Astrocyte (in vitro differentiated cells and primary cell): Measurements from ENCODE around the gene PDCL3. TPM values are rescaled to one million over a fixed set of nuclear protein-coding genes. Genes with fewer than 3 reads are reported as not detected.

ENCODE experiments used
- DNase-seq: peaks from one replicate; pipeline ENCODE4 v3.0.0-alpha.2; 2010; ENCODE audit warnings: low read depth
- FAIRE-seq: peaks from 2 replicates; lab custom pipeline; 2011; peaks lifted over from hg19 to GRCh38; lab: Jason Lieb, UNC
- H2AFZ ChIP-seq: 2 replicates; pipeline ENCODE4 v1.6.0; 2012; ENCODE audit warnings: low read depth, low read length, inconsistent platforms
- H3K27ac ChIP-seq: 2 replicates; pipeline ENCODE4 v1.5.1; 2011; ENCODE audit warnings: low read depth, low read length, inconsistent platforms
- H3K27me3 ChIP-seq: 2 replicates; pipeline ENCODE4 v1.6.0; 2011; ENCODE audit warnings: low read length, inconsistent platforms; ENCODE audit not compliant: insufficient read depth
- H3K36me3 ChIP-seq: 2 replicates; pipeline ENCODE4 v1.5.1; 2011; ENCODE audit warnings: low read length, inconsistent platforms; ENCODE audit not compliant: insufficient read depth
- H3K4me1 ChIP-seq: 2 replicates; pipeline ENCODE4 v1.5.1; 2011; ENCODE audit warnings: low read length, inconsistent platforms; ENCODE audit not compliant: insufficient read depth
- H3K4me2 ChIP-seq: 2 replicates; pipeline ENCODE4 v1.6.0; 2012; ENCODE audit warnings: low read length, inconsistent platforms
- H3K4me3 ChIP-seq: 2 replicates; pipeline ENCODE4 v1.5.1; 2011; ENCODE audit warnings: low read depth, mild to moderate bottlenecking, low read length, inconsistent platforms; ENCODE audit not compliant: insufficient read depth
- H3K79me2 ChIP-seq: 2 replicates; pipeline ENCODE4 v1.6.0; 2012; ENCODE audit warnings: mild to moderate bottlenecking, low read length, inconsistent platforms; ENCODE audit not compliant: insufficient read depth
- H3K9ac ChIP-seq: 2 replicates; pipeline ENCODE4 v1.6.0; 2012; ENCODE audit warnings: mild to moderate bottlenecking, low read length, inconsistent platforms
- H3K9me3 ChIP-seq: 2 replicates; pipeline ENCODE4 v1.5.1; 2012; ENCODE audit warnings: low read depth, mild to moderate bottlenecking, low read length, inconsistent platforms; ENCODE audit not compliant: insufficient read depth
- H4K20me1 ChIP-seq: 2 replicates; pipeline ENCODE4 v1.6.0; 2012; ENCODE audit warnings: low read length, inconsistent platforms; ENCODE audit not compliant: insufficient read depth
- H3K27ac Mint-ChIP-seq: one replicate; pipeline ENCODE4 v1.8.0; 2021; ENCODE audit warnings: mild to moderate bottlenecking, mixed read lengths; ENCODE audit not compliant: unreplicated experiment
- H3K27me3 Mint-ChIP-seq: one replicate; pipeline ENCODE4 v1.8.0; 2021; ENCODE audit warnings: low read depth, mixed read lengths; ENCODE audit not compliant: unreplicated experiment
- H3K36me3 Mint-ChIP-seq: one replicate; pipeline ENCODE4 v1.8.0; 2021; ENCODE audit warnings: low read depth, mixed read lengths; ENCODE audit not compliant: unreplicated experiment
- H3K4me1 Mint-ChIP-seq: one replicate; pipeline ENCODE4 v1.8.0; 2021; ENCODE audit warnings: low read depth, mixed read lengths; ENCODE audit not compliant: unreplicated experiment
- H3K4me3 Mint-ChIP-seq: one replicate; pipeline ENCODE4 v1.8.0; 2021; ENCODE audit warnings: mild to moderate bottlenecking, moderate library complexity, mixed read lengths; ENCODE audit not compliant: unreplicated experiment
- H3K9me3 Mint-ChIP-seq: one replicate; pipeline ENCODE4 v1.8.0; 2021; ENCODE audit warnings: mild to moderate bottlenecking, mixed read lengths; ENCODE audit not compliant: unreplicated experiment
- CTCF ChIP-seq: IDR thresholded peaks from 2 replicates; pipeline ENCODE4 v1.5.1; 2011; ENCODE audit warnings: low read depth, mild to moderate bottlenecking, inconsistent platforms, low read length, moderate library complexity; ENCODE audit not compliant: insufficient read depth
- EZH2 ChIP-seq: IDR thresholded peaks from 2 replicates; pipeline ENCODE4 v1.6.1; 2012; ENCODE audit warnings: mild to moderate bottlenecking, low read length, inconsistent platforms; ENCODE audit not compliant: insufficient read depth
- total RNA-seq: library from RNA; stranded (reverse); gene quantifications from 2 replicates; pipeline ENCODE4 v1.2.1, GENCODE V29; 2021

Gene PDCL3
- total RNA-seq, 1 donor from 2014 or later = 35.5 TPM

DNA sequence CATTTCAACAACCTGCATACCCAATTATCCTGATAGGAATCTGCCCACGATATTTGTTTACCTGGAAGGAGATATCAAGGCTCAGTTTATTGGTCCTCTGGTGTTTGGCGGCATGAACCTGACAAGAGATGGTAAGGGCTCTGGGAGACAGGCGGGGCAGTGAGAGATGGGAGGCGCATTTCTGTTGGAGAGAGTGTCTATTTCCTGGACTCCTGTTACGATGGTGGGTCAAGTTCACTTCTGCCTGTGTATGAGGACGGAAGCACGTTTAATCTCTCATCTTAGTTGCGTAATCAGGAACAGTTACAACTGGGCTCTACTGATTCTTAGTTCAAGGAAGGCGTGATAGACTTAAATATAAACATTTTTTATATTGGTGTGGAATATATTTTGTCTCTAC lies 8.9 kb downstream of the PDCL3 start:
- H3K9ac ChIP-seq = no peak overlapping the region
- H3K9me3 ChIP-seq = no peaks in the 10 kb centered on the region
- no peak overlapping the region for H3K27ac Mint-ChIP-seq
- H3K36me3 ChIP-seq = peaks cover 17% of the 10 kb centered on the region
- H3K27me3 Mint-ChIP-seq = no peaks in the 10 kb centered on the region
- H3K9me3 Mint-ChIP-seq = no peaks in the 10 kb centered on the region
- H3K4me1 ChIP-seq = no peaks in the 10 kb centered on the region
- no peaks in the 10 kb centered on the region for H3K4me1 Mint-ChIP-seq
- no peak for DNase-seq
- TF ChIP-seq CTCF (no peak), EZH2 (no peak)
- H4K20me1 ChIP-seq = no peaks in the 10 kb centered on the region
- no peak overlapping the region for H3K4me3 ChIP-seq
- H3K79me2 ChIP-seq = no peaks in the 10 kb centered on the region
- H3K27me3 ChIP-seq = no peaks in the 10 kb centered on the region
- no peak overlapping the region for H3K4me3 Mint-ChIP-seq
- peaks cover 4% of the 10 kb centered on the region for H3K36me3 Mint-ChIP-seq
- FAIRE-seq = no peak
- no peak overlapping the region for H3K27ac ChIP-seq
- H3K4me2 ChIP-seq = no peak overlapping the region
- no peak overlapping the region for H2AFZ ChIP-seq

DNA sequence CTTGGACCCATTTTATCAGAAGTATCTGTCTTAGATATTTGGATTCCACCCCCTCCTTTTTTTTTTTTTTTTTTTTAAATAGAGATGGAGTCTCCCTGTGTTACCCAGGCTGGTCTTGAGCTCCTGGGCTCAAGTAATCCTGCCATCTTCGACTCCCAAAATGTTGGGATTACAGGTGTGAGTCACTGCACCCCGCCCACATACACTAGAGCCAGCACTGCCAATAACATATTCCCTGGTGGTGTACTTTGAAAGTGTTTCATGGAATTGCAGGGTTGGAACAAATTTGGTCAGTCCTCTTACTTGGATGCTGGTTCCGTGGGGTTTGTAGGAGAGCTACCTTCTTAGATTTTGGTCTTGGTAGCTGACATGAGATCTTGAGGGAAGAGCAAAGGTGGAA lies 15.0 kb downstream of the PDCL3 start:
- Histone ChIP-seq H3K27ac (no peak overlapping the region), H3K4me1 (no peaks in the 10 kb centered on the region), H3K9me3 (no peaks in the 10 kb centered on the region), H3K79me2 (no peaks in the 10 kb centered on the region), H3K9ac (no peak overlapping the region), H4K20me1 (no peaks in the 10 kb centered on the region), H3K27me3 (no peaks in the 10 kb centered on the region), H3K36me3 (peaks cover 11% of the 10 kb centered on the region), H3K4me3 (no peak overlapping the region), H3K4me2 (no peak overlapping the region), H2AFZ (no peak overlapping the region)
- FAIRE-seq (no peak), DNase-seq (peak; percentile 8)
- Mint-ChIP-seq H3K4me3 (no peak overlapping the region), H3K27me3 (no peaks in the 10 kb centered on the region), H3K9me3 (no peaks in the 10 kb centered on the region), H3K36me3 (no peaks in the 10 kb centered on the region), H3K27ac (no peak overlapping the region), H3K4me1 (peaks cover 6% of the 10 kb centered on the region)
- TF ChIP-seq CTCF (no peak), EZH2 (no peak)

DNA sequence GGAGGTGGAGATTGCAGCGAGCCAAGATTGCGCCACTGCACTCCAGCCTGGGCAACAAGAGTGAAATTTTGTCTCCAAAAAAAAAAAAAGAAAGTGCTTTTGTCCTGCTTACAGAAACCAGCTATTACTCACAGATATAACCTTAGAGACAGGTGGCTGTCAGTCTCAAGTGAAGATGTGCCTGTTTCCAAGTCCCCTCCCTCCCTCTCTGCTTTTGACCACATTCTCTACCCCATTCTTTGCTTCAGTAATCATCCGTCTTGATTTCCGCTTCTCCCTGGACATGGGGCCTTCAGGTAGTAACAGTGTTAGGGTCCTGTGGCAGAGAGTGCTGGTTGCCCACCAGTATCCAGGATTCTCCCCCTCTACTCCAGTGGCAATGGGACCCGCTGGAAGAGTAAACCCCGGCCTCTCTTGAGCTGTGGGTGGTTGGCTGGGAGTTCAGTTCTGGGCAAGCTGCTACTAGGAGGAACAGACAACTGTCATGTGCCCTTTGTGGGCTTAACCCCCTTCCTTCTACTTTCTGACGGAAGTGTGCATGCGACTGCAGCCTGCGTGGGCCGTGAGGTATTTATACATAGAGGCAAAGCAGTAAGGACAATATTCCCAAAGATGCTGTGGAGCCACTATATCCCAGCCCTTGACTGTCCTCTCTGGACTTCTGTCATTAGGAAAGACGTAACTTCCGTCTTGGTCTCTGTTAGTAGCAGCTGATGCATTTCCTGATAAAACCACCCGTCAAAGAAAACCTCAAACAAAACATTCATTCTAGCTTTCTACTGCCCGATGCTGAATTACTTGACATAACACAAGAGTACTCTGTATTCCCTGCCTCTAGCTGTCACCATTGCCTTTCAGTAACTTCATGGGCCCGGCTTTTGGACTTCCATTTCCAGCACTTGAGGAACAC lies 17.8 kb downstream of the PDCL3 start:
- no peak overlapping the region for H3K27ac Mint-ChIP-seq
- Histone ChIP-seq H3K79me2 (no peaks in the 10 kb centered on the region), H3K36me3 (peaks cover 8% of the 10 kb centered on the region), H4K20me1 (no peaks in the 10 kb centered on the region), H3K27ac (no peak overlapping the region), H3K9ac (no peak overlapping the region), H3K4me2 (no peak overlapping the region), H3K4me3 (no peak overlapping the region), H3K9me3 (no peaks in the 10 kb centered on the region), H3K4me1 (no peaks in the 10 kb centered on the region), H3K27me3 (no peaks in the 10 kb centered on the region), H2AFZ (no peak overlapping the region)
- no peaks in the 10 kb centered on the region for H3K9me3 Mint-ChIP-seq
- H3K27me3 Mint-ChIP-seq = no peaks in the 10 kb centered on the region
- TF ChIP-seq EZH2 (no peak), CTCF (no peak)
- H3K4me1 Mint-ChIP-seq = peaks cover 6% of the 10 kb centered on the region
- H3K4me3 Mint-ChIP-seq = no peak overlapping the region
- FAIRE-seq (no peak), DNase-seq (no peak)
- no peaks in the 10 kb centered on the region for H3K36me3 Mint-ChIP-seq
